Right renal cortex interstitium (tissue), 3 donors: Measurements from ENCODE around the gene HADHA. TPM values are rescaled to one million over a fixed set of nuclear protein-coding genes. Genes with fewer than 3 reads are reported as not detected.
"Not testable (repeated sequence)": the region's sequence is repeated elsewhere in the genome, so short reads cannot be mapped to it uniquely, and the experiment has no call there.

Source experiments
- DNase-seq, 3 donors: peaks; one replicate each; pipeline ENCODE4 v3.0.0-alpha.2; 2013; ENCODE audit warnings: low read depth in 3 of 3, low spot score in 2 of 3
- polyA plus RNA-seq, 3 donors: library from polyadenylated mRNA; unstranded; fragments of 120-200 nt; gene quantifications; one replicate each; pipeline ENCODE4 v1.2.1, GENCODE V29; 2013; ENCODE audit not compliant: insufficient read length in 3 of 3

Gene HADHA
- polyA plus RNA-seq, 3 donors, result 222 to 257 (median 228) TPM

- DNase-seq, result no peak
Observed at GRCh38 chr2:26177122-26177521, 67.3 kb downstream of the HADHA start.

- no peak for DNase-seq
Observed at GRCh38 chr2:26176279-26176615, 68.2 kb downstream of the HADHA start.

- DNase-seq, result no peak
Observed at GRCh38 chr2:26175466-26176278, 68.8 kb downstream of the HADHA start.

- no peak for DNase-seq
Observed at GRCh38 chr2:26174691-26175465, 69.6 kb downstream of the HADHA start.

GRCh38 chr2:26173776-26174482, 70.5 kb downstream of the HADHA start:
- no peak for DNase-seq

- DNase-seq, result no peak
Observed at GRCh38 chr2:26172871-26173775, 71.3 kb downstream of the HADHA start, which contains the start of gene GAREM2. GAREM2 (plus strand) TSS chr2:26173088; CDS start chr2:26173221, 133 bp downstream.

GRCh38 chr2:26172189-26172870, 72.1 kb downstream of the HADHA start:
- DNase-seq, result no peak

- DNase-seq, result no peak
Observed at GRCh38 chr2:26170795-26171194, 73.6 kb downstream of the HADHA start.

GRCh38 chr2:26169681-26170414, 74.6 kb downstream of the HADHA start:
- no peak for DNase-seq

- DNase-seq, result no peak
Observed at GRCh38 chr2:26169226-26169625, 75.2 kb downstream of the HADHA start.

- no peak for DNase-seq
Observed at GRCh38 chr2:26168785-26169184, 75.6 kb downstream of the HADHA start.

GRCh38 chr2:26166541-26166940, 77.9 kb downstream of the HADHA start:
- DNase-seq, result not testable (repeated sequence)

GRCh38 chr2:26165403-26165802, 79.0 kb downstream of the HADHA start:
- no peak for DNase-seq

- DNase-seq, result no peak
Observed at GRCh38 chr2:26164641-26165211, 79.7 kb downstream of the HADHA start.

GRCh38 chr2:26164231-26164630, 80.2 kb downstream of the HADHA start:
- no peak for DNase-seq

GRCh38 chr2:26162963-26163362, 81.5 kb downstream of the HADHA start:
- DNase-seq, result no peak

GRCh38 chr2:26161926-26162325, 82.5 kb downstream of the HADHA start:
- DNase-seq, result no peak

- no peak for DNase-seq
Observed at GRCh38 chr2:26157580-26157979, 86.9 kb downstream of the HADHA start.

GRCh38 chr2:26150243-26150642, 94.2 kb downstream of the HADHA start:
- DNase-seq, result no peak
